Measurements from ENCODE around the gene RPL32.
"Not testable (repeated sequence)": the region's sequence is repeated elsewhere in the genome, so short reads cannot be mapped to it uniquely, and the experiment has no call there.

Gene RPL32

GRCh38 chr3:12810013-12810780 lies 31.2 kb downstream of the RPL32 start:
- DNase-seq (ENCODE audit: low read depth in 2 of 2): peak; percentile 88 to 90

- no peak for DNase-seq (ENCODE audit: low read depth in 2 of 2)
Observed at GRCh38 chr3:12809435-12809834, 31.9 kb downstream of the RPL32 start.

- DNase-seq (ENCODE audit: low read depth in 2 of 2): no peak
Observed at GRCh38 chr3:12809001-12809400, 32.4 kb downstream of the RPL32 start.

GRCh38 chr3:12808587-12808986 lies 32.8 kb downstream of the RPL32 start:
- DNase-seq (ENCODE audit: low read depth in 2 of 2): no peak

GRCh38 chr3:12807601-12808359 lies 33.6 kb downstream of the RPL32 start:
- DNase-seq (ENCODE audit: low read depth in 2 of 2): no peak

- DNase-seq (ENCODE audit: low read depth in 2 of 2): no peak
Observed at GRCh38 chr3:12807066-12807465, 34.3 kb downstream of the RPL32 start.

GRCh38 chr3:12803371-12803770 lies 38.0 kb downstream of the RPL32 start:
- no peak for DNase-seq (ENCODE audit: low read depth in 2 of 2)

- DNase-seq (ENCODE audit: low read depth in 2 of 2): no peak
Observed at GRCh38 chr3:12799525-12800440, 41.6 kb downstream of the RPL32 start.

- DNase-seq (ENCODE audit: low read depth in 2 of 2): no peak
Observed at GRCh38 chr3:12798559-12799179, 42.7 kb downstream of the RPL32 start.

GRCh38 chr3:12797892-12798558 lies 43.3 kb downstream of the RPL32 start:
- no peak for DNase-seq (ENCODE audit: low read depth in 2 of 2)

GRCh38 chr3:12797124-12797891 lies 44.1 kb downstream of the RPL32 start:
- no peak for DNase-seq (ENCODE audit: low read depth in 2 of 2)

GRCh38 chr3:12796171-12797123 lies 44.9 kb downstream of the RPL32 start, which contains the start of gene CAND2:
TSS of gene CAND2 (plus strand) at chr3:12796680. CDS start at chr3:12796721, 41 bp downstream.
- no peak for DNase-seq (ENCODE audit: low read depth in 2 of 2)

- no peak for DNase-seq (ENCODE audit: low read depth in 2 of 2)
Observed at GRCh38 chr3:12793701-12794100, 47.7 kb downstream of the RPL32 start.

- no peak for DNase-seq (ENCODE audit: low read depth in 2 of 2)
Observed at GRCh38 chr3:12791430-12791829, 49.9 kb downstream of the RPL32 start.

- not testable (repeated sequence) for DNase-seq (ENCODE audit: low read depth in 2 of 2)
Observed at GRCh38 chr3:12787967-12788690, 53.2 kb downstream of the RPL32 start.

GRCh38 chr3:12787346-12787745 lies 54.0 kb downstream of the RPL32 start:
- peak; percentile 19 to 48 for DNase-seq (ENCODE audit: low read depth in 2 of 2)

- DNase-seq (ENCODE audit: low read depth in 2 of 2): no peak
Observed at GRCh38 chr3:12785096-12785495, 56.3 kb downstream of the RPL32 start.
